Measurements from ENCODE around the gene BTF3.

BTF3 gene

GRCh38 chr5:73528248-73528647 is 30.0 kb downstream of the BTF3 start:
- no peak for TF ChIP-seq CTCF (IDR thresholded peaks at IDR 0.05)
- no peak overlapping the region for H3K4me3 ChIP-seq (ENCODE audit: low read depth in 1 of 2, low read length in 1 of 2)

GRCh38 chr5:73529081-73529480 is 30.8 kb downstream of the BTF3 start:
- Histone ChIP-seq H3K36me3 (no peaks in the 10 kb centered on the region), H3K4me1 (ENCODE audit: control insufficient read depth in 1 of 2, insufficient read depth in 1 of 2, low read depth in 1 of 2, low read length in 1 of 2) (no peaks in the 10 kb centered on the region), H3K4me3 (ENCODE audit: low read depth in 1 of 2, low read length in 1 of 2) (no peak overlapping the region), H3K9me3 (no peaks in the 10 kb centered on the region), H3K27ac (no peak overlapping the region), H3K27me3 (peaks cover 56% of the 10 kb centered on the region)
- no peak for TF ChIP-seq CTCF (IDR thresholded peaks at IDR 0.05)

More at GRCh38 chr5:73528248-73528647, 30.0 kb downstream of the BTF3 start:
- Histone ChIP-seq H3K27ac (no peak overlapping the region), H3K36me3 (no peaks in the 10 kb centered on the region), H3K9me3 (no peaks in the 10 kb centered on the region), H3K4me1 (ENCODE audit: control insufficient read depth in 1 of 2, insufficient read depth in 1 of 2, low read depth in 1 of 2, low read length in 1 of 2) (no peaks in the 10 kb centered on the region), H3K27me3 (peaks cover 47% of the 10 kb centered on the region)

- H3K4me3 ChIP-seq (ENCODE audit: low read depth in 1 of 2, low read length in 1 of 2): no peak overlapping the region
- H3K9me3 ChIP-seq: no peaks in the 10 kb centered on the region
- H3K4me1 ChIP-seq (ENCODE audit: control insufficient read depth in 1 of 2, insufficient read depth in 1 of 2, low read depth in 1 of 2, low read length in 1 of 2): no peaks in the 10 kb centered on the region
- H3K27ac ChIP-seq: no peak overlapping the region
- H3K36me3 ChIP-seq: no peaks in the 10 kb centered on the region
- peaks cover 60% of the 10 kb centered on the region for H3K27me3 ChIP-seq
- TF ChIP-seq CTCF (IDR thresholded peaks at IDR 0.05): no peak
These were observed 33.1 kb downstream of the BTF3 start for GRCh38 chr5:73531356-73531755.

GRCh38 chr5:73532195-73532594 is 34.0 kb downstream of the BTF3 start:
- Histone ChIP-seq H3K27me3 (peaks cover 58% of the 10 kb centered on the region), H3K36me3 (no peaks in the 10 kb centered on the region), H3K9me3 (no peaks in the 10 kb centered on the region), H3K4me1 (ENCODE audit: control insufficient read depth in 1 of 2, insufficient read depth in 1 of 2, low read depth in 1 of 2, low read length in 1 of 2) (no peaks in the 10 kb centered on the region), H3K4me3 (ENCODE audit: low read depth in 1 of 2, low read length in 1 of 2) (no peak overlapping the region), H3K27ac (no peak overlapping the region)
- no peak for TF ChIP-seq CTCF (IDR thresholded peaks at IDR 0.05)

- H3K27ac ChIP-seq: no peak overlapping the region
- H3K9me3 ChIP-seq: no peaks in the 10 kb centered on the region
- H3K4me1 ChIP-seq (ENCODE audit: control insufficient read depth in 1 of 2, insufficient read depth in 1 of 2, low read depth in 1 of 2, low read length in 1 of 2): no peaks in the 10 kb centered on the region
- peaks cover 49% of the 10 kb centered on the region for H3K27me3 ChIP-seq
- no peak for TF ChIP-seq CTCF (IDR thresholded peaks at IDR 0.05)
- H3K36me3 ChIP-seq: no peaks in the 10 kb centered on the region
- no peak overlapping the region for H3K4me3 ChIP-seq (ENCODE audit: low read depth in 1 of 2, low read length in 1 of 2)
These were observed 35.9 kb downstream of the BTF3 start for GRCh38 chr5:73534011-73534644.
